Astrocyte of the spinal cord (primary cell): Measurements from ENCODE around the gene SGO2.

Experiments used
- DNase-seq: peaks from one replicate; pipeline ENCODE4 v3.0.0; 2011; ENCODE audit warnings: low read depth, low spot score
- H3K4me3 ChIP-seq: 2 replicates; pipeline ENCODE4 v1.5.1; 2011; ENCODE audit warnings: low read depth, mild to moderate bottlenecking, low read length, moderate library complexity
- in situ Hi-C: cut with HindIII; loops from 2 replicates; pipeline ENCODE4 v1.10.0; 2017; ENCODE audit warnings: low sequenced_read_pairs
- TF ChIP-seq, protein P1 (sequence below): IDR thresholded peaks from 2 replicates; pipeline ENCODE4 v1.5.1; 2012; ENCODE audit warnings: low read depth, mild to moderate bottlenecking, low read length, inconsistent platforms

SGO2 gene

DNA sequence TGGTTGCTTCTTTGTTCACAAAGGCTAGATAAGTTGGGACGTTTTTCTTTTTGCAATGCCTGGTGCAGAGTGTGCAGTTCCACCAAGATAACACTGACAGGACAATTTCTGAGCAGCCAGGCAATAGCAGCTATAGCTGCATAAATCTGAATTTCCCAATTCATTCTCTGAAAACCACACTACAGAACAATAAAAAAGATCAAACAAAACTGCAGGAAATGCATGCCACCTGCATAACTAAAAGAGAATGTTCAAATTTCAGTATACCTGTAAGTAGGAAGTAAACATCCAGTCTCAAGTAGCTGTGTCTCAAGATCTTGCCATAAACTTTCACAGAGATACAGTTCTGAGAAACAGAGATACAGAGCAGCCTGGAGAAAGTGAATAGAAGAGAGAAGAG lies 10.9 kb upstream of the SGO2 start:
- no peak overlapping the region for H3K4me3 ChIP-seq
- TF ChIP-seq, protein P1, sequence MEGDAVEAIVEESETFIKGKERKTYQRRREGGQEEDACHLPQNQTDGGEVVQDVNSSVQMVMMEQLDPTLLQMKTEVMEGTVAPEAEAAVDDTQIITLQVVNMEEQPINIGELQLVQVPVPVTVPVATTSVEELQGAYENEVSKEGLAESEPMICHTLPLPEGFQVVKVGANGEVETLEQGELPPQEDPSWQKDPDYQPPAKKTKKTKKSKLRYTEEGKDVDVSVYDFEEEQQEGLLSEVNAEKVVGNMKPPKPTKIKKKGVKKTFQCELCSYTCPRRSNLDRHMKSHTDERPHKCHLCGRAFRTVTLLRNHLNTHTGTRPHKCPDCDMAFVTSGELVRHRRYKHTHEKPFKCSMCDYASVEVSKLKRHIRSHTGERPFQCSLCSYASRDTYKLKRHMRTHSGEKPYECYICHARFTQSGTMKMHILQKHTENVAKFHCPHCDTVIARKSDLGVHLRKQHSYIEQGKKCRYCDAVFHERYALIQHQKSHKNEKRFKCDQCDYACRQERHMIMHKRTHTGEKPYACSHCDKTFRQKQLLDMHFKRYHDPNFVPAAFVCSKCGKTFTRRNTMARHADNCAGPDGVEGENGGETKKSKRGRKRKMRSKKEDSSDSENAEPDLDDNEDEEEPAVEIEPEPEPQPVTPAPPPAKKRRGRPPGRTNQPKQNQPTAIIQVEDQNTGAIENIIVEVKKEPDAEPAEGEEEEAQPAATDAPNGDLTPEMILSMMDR, result no peak
- no peak for DNase-seq
- in situ Hi-C loops, result no loop called here

DNA sequence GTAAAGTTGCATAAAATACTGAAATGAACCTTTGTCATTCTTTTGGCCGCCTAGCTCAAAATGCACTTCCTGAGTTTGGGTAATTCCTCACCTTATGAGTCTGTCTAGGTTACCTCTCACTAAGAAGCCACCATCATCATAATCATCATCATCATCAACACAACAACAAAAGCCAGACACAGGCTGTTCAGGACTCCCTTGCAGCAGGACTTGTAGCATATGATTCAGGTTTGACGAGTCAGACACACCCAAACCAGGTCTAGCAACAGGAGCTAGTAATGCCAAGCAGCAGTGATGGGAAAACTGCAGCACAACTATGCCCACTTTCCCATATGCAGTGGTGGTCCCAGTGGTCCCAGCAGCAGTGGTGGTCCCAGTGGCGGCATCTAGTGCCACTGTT lies 2.8 kb upstream of the SGO2 start:
- DNase-seq, result no peak
- in situ Hi-C loops, result no loop called here
- TF ChIP-seq, protein P1, result no peak

GRCh38 chr2:200523604-200524003 lies 2.4 kb upstream of the SGO2 start:
- TF ChIP-seq, protein P1, result no peak
- H3K4me3 ChIP-seq, result no peak overlapping the region
- in situ Hi-C loops, result no loop called here
- no peak for DNase-seq

More for the DNA sequence above, 2.8 kb upstream of the SGO2 start:
- H3K4me3 ChIP-seq, result no peak overlapping the region

GRCh38 chr2:200525066-200525465 lies 941 bp upstream of the SGO2 start:
- in situ Hi-C loops, result no loop called here
- TF ChIP-seq, protein P1, result no peak
- no peak overlapping the region for H3K4me3 ChIP-seq
- DNase-seq, result no peak

- DNase-seq, result no peak
- TF ChIP-seq, protein P1, result no peak
- in situ Hi-C loops, result no loop called here
- H3K4me3 ChIP-seq, result peak overlapping the region; percentile 92
Measured at GRCh38 chr2:200525551-200525881, 491 bp upstream of the SGO2 start.

DNA sequence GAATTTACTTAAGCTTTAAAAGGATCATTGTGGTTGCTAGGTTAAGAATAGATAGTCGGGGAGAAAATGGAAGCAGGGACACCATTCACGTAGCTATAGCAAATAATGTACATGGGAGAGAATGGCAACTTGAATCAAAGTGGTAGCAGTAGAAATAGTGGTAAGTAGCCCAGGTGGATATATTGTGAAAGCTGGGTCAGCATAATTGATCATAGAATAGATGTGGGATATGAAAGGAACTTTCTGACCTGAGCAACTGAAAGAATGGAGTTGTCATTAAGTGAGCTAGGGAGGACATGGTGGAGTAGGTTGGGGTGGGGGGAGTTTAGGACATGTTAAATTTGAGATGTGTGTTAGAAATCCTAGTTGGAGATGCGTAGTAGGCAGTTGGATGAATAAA lies 2.2 kb downstream of the SGO2 start:
- H3K4me3 ChIP-seq, result no peak overlapping the region
- no peak for DNase-seq
- TF ChIP-seq, protein P1, result no peak
- in situ Hi-C loops, result no loop called here

GRCh38 chr2:200533754-200534153 lies 7.7 kb downstream of the SGO2 start:
- in situ Hi-C loops, result no loop called here
- H3K4me3 ChIP-seq, result no peak overlapping the region
- TF ChIP-seq, protein P1, result no peak
- DNase-seq, result no peak
